PFSK-1 (cell line): ENCODE measurements around the gene GUCY1A2.

Experiments used
- FOXP2 ChIP-seq: optimal IDR thresholded peaks from 2 replicates; pipeline ENCODE3; 2011; ENCODE audit warnings: borderline replicate concordance, control low read depth, inconsistent platforms; ENCODE audit not compliant: insufficient read depth; ENCODE audit errors: extremely low read length, extremely low read depth
- POLR2AphosphoS5 ChIP-seq: IDR thresholded peaks from 2 replicates; pipeline ENCODE4 v1.6.1; 2012; ENCODE audit warnings: low read depth, mild to moderate bottlenecking, control low read depth, low read length, moderate library complexity
- SIN3A ChIP-seq: IDR thresholded peaks from 2 replicates; pipeline ENCODE4 v1.6.1; 2012; ENCODE audit warnings: mild to moderate bottlenecking, low read length, moderate library complexity, borderline replicate concordance; ENCODE audit not compliant: insufficient read depth
- TAF1 ChIP-seq: IDR thresholded peaks from 2 replicates; pipeline ENCODE4 v1.6.1; 2012; ENCODE audit warnings: low read length, control low read depth, borderline replicate concordance; ENCODE audit not compliant: insufficient read depth
- TF ChIP-seq, protein P1 (sequence below), 2 experiments: IDR thresholded peaks; 2 replicates each; pipeline versions ENCODE4 v1.6.1 to v1.8.0; 2011 to 2012; ENCODE audit warnings: low read depth in 2 of 2, low read length in 2 of 2, control low read depth in 1 of 2, inconsistent platforms in 1 of 2, mild to moderate bottlenecking in 1 of 2, moderate library complexity in 1 of 2; ENCODE audit not compliant: insufficient read depth in 1 of 2

The GUCY1A2 gene

DNA sequence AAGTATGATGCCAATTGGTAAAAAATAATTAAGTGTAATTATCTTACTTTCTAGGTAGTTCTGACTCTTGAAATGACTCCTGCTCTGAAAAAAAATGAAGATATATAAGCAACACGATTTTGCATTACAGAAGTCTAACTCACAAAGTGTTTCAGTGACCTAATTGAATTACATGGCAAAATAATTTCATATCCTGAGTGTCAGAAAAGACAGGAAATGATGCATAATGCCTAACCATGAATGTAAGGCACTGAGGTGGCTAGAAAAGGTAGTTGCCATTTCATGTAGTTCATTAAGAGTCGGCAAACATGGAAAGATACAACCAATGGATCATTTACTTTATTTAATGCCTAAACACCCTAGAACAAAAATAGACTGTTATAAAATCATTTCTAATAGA is 113.5 kb downstream of the GUCY1A2 start:
- TF ChIP-seq TAF1: peak; percentile 24; the same call in 1 of the 2 replicates
- TF ChIP-seq, protein P1, sequence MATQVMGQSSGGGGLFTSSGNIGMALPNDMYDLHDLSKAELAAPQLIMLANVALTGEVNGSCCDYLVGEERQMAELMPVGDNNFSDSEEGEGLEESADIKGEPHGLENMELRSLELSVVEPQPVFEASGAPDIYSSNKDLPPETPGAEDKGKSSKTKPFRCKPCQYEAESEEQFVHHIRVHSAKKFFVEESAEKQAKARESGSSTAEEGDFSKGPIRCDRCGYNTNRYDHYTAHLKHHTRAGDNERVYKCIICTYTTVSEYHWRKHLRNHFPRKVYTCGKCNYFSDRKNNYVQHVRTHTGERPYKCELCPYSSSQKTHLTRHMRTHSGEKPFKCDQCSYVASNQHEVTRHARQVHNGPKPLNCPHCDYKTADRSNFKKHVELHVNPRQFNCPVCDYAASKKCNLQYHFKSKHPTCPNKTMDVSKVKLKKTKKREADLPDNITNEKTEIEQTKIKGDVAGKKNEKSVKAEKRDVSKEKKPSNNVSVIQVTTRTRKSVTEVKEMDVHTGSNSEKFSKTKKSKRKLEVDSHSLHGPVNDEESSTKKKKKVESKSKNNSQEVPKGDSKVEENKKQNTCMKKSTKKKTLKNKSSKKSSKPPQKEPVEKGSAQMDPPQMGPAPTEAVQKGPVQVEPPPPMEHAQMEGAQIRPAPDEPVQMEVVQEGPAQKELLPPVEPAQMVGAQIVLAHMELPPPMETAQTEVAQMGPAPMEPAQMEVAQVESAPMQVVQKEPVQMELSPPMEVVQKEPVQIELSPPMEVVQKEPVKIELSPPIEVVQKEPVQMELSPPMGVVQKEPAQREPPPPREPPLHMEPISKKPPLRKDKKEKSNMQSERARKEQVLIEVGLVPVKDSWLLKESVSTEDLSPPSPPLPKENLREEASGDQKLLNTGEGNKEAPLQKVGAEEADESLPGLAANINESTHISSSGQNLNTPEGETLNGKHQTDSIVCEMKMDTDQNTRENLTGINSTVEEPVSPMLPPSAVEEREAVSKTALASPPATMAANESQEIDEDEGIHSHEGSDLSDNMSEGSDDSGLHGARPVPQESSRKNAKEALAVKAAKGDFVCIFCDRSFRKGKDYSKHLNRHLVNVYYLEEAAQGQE (IDR thresholded peaks at IDR 0.05; ENCODE audit: insufficient read depth in 1 of 2, low read depth in 2 of 2, low read length in 2 of 2): no peak

DNA sequence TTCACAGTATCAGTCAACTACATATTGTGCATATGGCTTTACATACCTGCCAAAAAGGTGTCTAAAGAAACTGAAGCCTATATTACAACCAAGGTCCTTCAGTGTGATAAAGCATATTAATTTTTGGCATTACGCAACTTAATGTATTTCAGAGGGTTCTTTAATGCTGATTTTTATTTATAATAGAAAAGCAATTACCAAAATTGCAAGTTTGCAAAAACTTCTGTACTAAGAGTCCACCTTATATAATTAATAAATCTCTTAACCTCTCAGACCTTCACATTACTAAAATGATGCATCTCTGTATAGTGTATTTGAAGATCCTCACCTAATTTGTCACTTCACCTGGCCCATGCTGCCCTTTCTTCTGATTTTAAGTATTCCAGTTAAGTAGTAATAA is 128.6 kb downstream of the GUCY1A2 start:
- TF ChIP-seq TAF1: no peak
- no peak for TF ChIP-seq SIN3A
- no peak for TF ChIP-seq POLR2AphosphoS5
- TF ChIP-seq, protein P1 (IDR thresholded peaks at IDR 0.05; ENCODE audit: insufficient read depth in 1 of 2, low read depth in 2 of 2, low read length in 2 of 2): no peak
- no peak for TF ChIP-seq FOXP2

DNA sequence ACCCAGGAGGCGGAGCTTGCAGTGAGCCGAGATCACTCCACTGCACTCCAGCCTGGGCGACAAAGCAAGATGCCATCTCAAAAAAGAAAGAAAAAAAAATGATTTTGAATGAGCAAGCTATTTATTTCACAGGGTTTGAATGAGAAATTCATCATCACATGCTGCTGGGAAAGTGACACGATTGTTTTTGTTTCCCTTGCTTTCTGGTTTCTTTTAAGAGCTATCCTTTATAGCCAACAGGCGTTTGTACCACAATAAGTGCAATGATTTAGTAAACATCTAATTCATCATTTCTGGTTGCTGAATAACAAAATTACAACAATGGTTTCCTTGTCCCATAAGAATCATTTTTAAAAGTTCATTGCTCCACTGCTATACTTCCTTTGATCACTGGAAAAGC is 129.9 kb downstream of the GUCY1A2 start:
- TF ChIP-seq TAF1: no peak
- no peak for TF ChIP-seq SIN3A
- TF ChIP-seq POLR2AphosphoS5: no peak
- TF ChIP-seq, protein P1 (IDR thresholded peaks at IDR 0.05; ENCODE audit: insufficient read depth in 1 of 2, low read depth in 2 of 2, low read length in 2 of 2): no peak
- TF ChIP-seq FOXP2: no peak

DNA sequence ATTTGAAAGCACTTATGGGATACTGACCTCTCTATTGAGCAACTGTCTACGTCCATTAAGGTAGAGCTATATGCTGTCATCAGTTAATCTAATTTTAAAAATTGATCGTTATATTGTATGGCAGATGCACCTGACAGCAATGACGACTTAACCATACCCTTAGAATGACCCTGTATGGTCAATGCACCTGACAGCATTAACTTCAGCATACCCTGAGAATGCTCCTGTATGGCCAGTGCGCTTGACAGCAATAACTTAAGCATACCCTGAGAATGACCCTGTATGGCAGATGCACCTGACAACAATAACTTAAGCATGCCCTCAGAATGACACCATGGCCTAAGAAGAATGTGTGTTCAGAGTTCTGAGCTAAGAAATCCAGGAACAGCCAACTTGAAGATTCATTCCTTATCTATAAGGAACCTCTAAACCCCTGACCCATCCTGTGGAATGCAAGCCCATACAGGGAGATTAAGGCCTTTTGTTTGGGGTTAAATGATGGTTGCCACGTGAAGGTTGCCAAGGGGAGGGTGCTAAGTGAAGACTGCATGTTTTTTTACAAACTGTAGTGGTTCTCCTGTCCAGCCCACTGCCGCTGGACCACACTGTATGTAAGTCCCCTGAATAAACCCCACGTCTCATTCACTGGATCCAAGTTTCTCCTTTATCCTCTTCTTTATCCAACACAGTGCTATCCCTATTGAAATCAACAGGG is 138.3 kb downstream of the GUCY1A2 start:
- no peak for TF ChIP-seq FOXP2
- TF ChIP-seq TAF1: no peak
- TF ChIP-seq POLR2AphosphoS5: no peak
- no peak for TF ChIP-seq SIN3A
- TF ChIP-seq, protein P1 (IDR thresholded peaks at IDR 0.05; ENCODE audit: insufficient read depth in 1 of 2, low read depth in 2 of 2, low read length in 2 of 2): no peak

DNA sequence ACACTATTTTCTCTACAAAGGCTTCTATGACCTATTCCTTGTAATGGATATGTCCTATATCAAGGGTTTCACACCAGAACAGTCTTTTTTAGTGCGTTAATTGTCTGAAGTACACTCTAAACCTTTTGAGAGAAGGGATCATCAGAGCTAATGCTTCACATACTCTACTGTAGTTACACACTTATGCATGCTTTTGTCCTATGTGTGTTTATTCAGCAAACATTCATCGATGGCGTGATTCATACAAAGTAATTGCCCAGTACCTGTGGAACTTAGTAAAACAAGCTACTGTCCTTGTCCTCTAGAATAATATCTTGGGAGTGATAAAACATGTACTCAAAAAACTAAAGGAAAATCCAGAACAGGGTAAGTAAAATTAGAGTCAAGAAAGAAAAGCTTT is 139.2 kb downstream of the GUCY1A2 start:
- TF ChIP-seq FOXP2 (no peak), POLR2AphosphoS5 (no peak), TAF1 (no peak), SIN3A (no peak)
- TF ChIP-seq, protein P1 (IDR thresholded peaks at IDR 0.05; ENCODE audit: insufficient read depth in 1 of 2, low read depth in 2 of 2, low read length in 2 of 2): no peak
